Loucy (cell line): ENCODE results near the gene PARP1.

Source experiments
- H2AFZ ChIP-seq: fragments of 200-600 bp; sonication (generic); 2 replicates; pipeline ENCODE4 v1.6.0; 2016; ENCODE audit warnings: antibody characterized with exemption, mild to moderate bottlenecking, low read length, moderate library complexity
- H3F3A ChIP-seq: fragments of 200-600 bp; 2 replicates; pipeline ENCODE4 v1.6.0; 2016; ENCODE audit warnings: antibody characterized with exemption, low read depth, mild to moderate bottlenecking
- H3K27me3 ChIP-seq: fragments of 200-600 bp; sonication (generic); 2 replicates; pipeline ENCODE4 v1.6.1; 2014; ENCODE audit warnings: low read length, mild to moderate bottlenecking; ENCODE audit not compliant: insufficient read depth, poor library complexity, severe bottlenecking
- H3K36me3 ChIP-seq: fragments of 200-600 bp; sonication (generic); 2 replicates; pipeline ENCODE4 v1.6.1; 2016; ENCODE audit warnings: low read length; ENCODE audit not compliant: insufficient read depth
- H3K4me1 ChIP-seq: fragments of 200-600 bp; sonication (generic); 2 replicates; pipeline ENCODE4 v1.5.1; 2014; ENCODE audit warnings: low read length, mild to moderate bottlenecking; ENCODE audit not compliant: insufficient read depth, poor library complexity, severe bottlenecking
- H3K4me2 ChIP-seq: fragments of 200-600 bp; sonication (generic); 2 replicates; pipeline ENCODE4 v1.6.0; 2014; ENCODE audit warnings: antibody characterized with exemption, low read length, low read depth, mild to moderate bottlenecking; ENCODE audit not compliant: poor library complexity, severe bottlenecking
- H3K4me3 ChIP-seq: fragments of 200-600 bp; sonication (generic); 2 replicates; pipeline ENCODE4 v1.5.1; 2014; ENCODE audit warnings: low read length, mild to moderate bottlenecking, mixed read lengths; ENCODE audit not compliant: poor library complexity, severe bottlenecking
- H3K79me2 ChIP-seq: fragments of 200-600 bp; sonication (generic); 2 replicates; pipeline ENCODE4 v1.6.1; 2014; ENCODE audit warnings: low read length; ENCODE audit not compliant: insufficient read depth
- H3K9ac ChIP-seq: fragments of 200-600 bp; sonication (generic); 2 replicates; pipeline ENCODE4 v1.6.0; 2014; ENCODE audit warnings: mild to moderate bottlenecking, low read depth, low read length, moderate library complexity; ENCODE audit not compliant: poor library complexity, severe bottlenecking
- H3K9me2 ChIP-seq: fragments of 200-600 bp; sonication (generic); replicated peaks from 2 replicates; pipeline ENCODE4 v1.6.1; 2016; ENCODE audit warnings: low read depth, low read length, mixed read lengths
- H3K9me3 ChIP-seq: fragments of 200-600 bp; sonication (generic); 2 replicates; pipeline ENCODE4 v1.6.1; 2014; ENCODE audit warnings: mild to moderate bottlenecking, antibody characterized with exemption, low read length, low read depth; ENCODE audit not compliant: insufficient read depth
- H4K20me1 ChIP-seq: fragments of 200-600 bp; sonication (generic); 2 replicates; pipeline ENCODE4 v1.6.0; 2014; ENCODE audit warnings: antibody characterized with exemption, low read length, mild to moderate bottlenecking; ENCODE audit not compliant: insufficient read depth, poor library complexity, severe bottlenecking
- CTCF ChIP-seq: fragments of 200-600 bp; sonication (generic); conservative IDR thresholded peaks from 2 replicates; pipeline ENCODE4 v1.5.1; 2014; ENCODE audit warnings: mild to moderate bottlenecking, antibody characterized with exemption, low read length
- EZH2phosphoT487 ChIP-seq: fragments of 200-600 bp; IDR thresholded peaks from 2 replicates; pipeline ENCODE4 v1.6.1; 2018; ENCODE audit warnings: antibody characterized with exemption, mild to moderate bottlenecking, moderate library complexity, borderline replicate concordance

Gene PARP1

GRCh38 chr1:226311376-226311775, 96.5 kb downstream of the PARP1 start:
- H3K4me3 ChIP-seq: no peak overlapping the region
- H3K9ac ChIP-seq: no peak overlapping the region
- H3K4me1 ChIP-seq: peaks cover 30% of the 10 kb centered on the region
- TF ChIP-seq EZH2phosphoT487 (no peak), CTCF (no peak)
- no peak overlapping the region for H3K4me2 ChIP-seq
- no peaks in the 10 kb centered on the region for H3K27me3 ChIP-seq
- no peaks in the 10 kb centered on the region for H3K9me3 ChIP-seq
- H3K79me2 ChIP-seq: peaks cover 40% of the 10 kb centered on the region
- peaks cover 6% of the 10 kb centered on the region for H4K20me1 ChIP-seq
- H3K36me3 ChIP-seq: no peaks in the 10 kb centered on the region
- no peak overlapping the region for H2AFZ ChIP-seq
- no peaks in the 10 kb centered on the region for H3K9me2 ChIP-seq
- H3F3A ChIP-seq: no peaks in the 10 kb centered on the region
